ENCODE data around the gene POTEM.
"Not testable (repeated sequence)": the region's sequence is repeated elsewhere in the genome, so short reads cannot be mapped to it uniquely, and the experiment has no call there.

The POTEM gene

DNA sequence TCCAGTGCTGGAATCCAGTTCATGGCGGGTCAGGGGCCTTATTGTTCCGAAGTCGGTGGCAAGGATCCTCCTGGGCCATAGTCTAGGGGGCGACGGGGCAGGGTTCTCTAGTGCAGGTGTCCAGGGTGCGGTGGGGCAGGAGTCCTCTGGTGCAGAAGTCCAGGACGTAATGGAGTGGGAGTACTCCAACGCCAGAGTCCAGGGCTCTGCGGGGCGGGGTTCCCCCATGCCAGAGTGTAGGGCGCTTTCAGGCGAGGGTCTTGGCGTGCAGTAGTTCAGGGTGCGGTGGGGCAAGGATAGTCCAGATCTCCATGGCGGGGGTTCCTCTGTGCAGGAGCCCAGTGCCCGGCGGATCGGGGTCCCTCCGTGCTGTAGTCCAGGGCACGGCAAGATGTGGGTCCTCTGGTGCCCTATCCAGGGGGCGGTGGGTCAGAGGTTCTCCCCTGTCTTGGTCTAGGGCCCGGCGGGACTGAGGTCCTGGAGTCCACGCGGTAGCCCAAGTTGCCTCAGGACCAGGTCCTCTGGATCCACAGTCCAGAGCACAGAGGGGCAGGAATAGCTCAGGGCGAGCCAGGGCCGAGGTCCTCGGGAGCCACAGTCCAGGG, 70.9 kb downstream of the POTEM start:
- not testable (repeated sequence) for DNase-seq

DNA sequence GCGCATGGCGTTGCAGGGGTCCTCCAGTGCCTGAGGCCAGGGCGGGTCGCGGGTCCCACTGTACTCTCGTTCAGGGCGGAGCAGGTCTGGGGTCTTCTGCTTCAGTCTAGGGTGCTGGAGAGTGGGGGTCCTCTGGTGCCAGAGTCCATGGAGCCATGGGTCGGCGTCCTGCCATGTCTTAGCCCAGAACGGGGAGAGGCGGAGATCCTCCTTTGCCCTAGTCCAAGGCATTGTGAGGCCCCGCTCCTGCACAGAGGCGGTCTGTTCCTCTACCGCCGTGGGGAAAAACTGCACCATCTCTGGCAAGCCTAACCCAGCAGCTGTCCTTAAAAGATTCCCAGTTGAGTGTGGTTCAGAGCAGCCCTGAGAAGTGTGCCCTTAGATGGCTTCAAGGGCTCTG, 71.6 kb downstream of the POTEM start:
- DNase-seq, result not testable (repeated sequence)

DNA sequence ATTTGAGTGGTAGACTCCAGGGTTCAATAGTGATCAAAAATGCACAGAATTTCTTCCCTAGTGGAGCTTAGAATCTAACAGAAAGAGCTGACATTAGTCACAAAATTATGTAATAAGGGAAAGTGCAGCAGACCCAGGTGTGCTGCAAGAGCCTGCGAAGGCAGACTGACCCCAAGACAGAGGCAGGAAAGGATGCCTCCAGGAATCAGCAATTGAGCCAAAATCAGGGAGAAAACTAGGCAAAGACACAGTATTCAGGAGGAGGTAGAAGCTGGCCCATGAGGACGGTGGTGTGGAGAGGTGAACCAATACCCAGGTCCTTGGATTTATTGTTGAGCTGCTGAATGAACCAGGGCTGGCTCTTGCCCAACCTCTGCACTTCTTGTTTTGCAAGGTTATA, 76.2 kb downstream of the POTEM start:
- not testable (repeated sequence) for DNase-seq
